NB4 (cell line): ENCODE results near the gene DUSP16.

Source experiments
- MYC ChIP-seq: IDR thresholded peaks from 2 replicates; pipeline ENCODE4 v1.6.1; 2011; ENCODE audit warnings: low read depth, low read length
- POLR2A ChIP-seq: IDR thresholded peaks from 2 replicates; pipeline ENCODE4 v1.6.1; 2011; ENCODE audit warnings: mild to moderate bottlenecking; ENCODE audit not compliant: insufficient read length; ENCODE audit errors: extremely low read depth
- TF ChIP-seq, protein P1 (sequence below): IDR thresholded peaks from one replicate; pipeline ENCODE4 v1.5.1; 2012; ENCODE audit warnings: low read depth, low read length

DNA sequence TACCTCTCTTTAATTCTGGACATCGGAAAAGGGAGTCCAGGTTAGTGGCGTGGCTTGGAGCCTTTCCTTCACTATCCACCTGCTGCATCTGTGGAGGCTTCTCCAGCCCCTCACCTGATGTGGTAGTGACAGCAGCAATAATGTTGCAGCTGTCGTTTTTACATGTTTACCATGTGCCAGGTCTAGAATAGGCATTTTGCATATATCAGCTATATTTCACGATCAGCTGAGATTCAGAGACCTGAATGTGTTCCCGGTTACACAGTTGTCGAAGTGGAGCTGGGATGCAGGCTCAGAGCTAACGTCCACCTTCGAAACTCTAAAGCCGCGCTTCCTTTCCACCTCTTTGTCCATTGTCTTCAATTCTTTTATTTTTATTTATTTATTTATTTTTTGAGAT, 114.8 kb downstream of the DUSP16 start:
- TF ChIP-seq, protein P1, sequence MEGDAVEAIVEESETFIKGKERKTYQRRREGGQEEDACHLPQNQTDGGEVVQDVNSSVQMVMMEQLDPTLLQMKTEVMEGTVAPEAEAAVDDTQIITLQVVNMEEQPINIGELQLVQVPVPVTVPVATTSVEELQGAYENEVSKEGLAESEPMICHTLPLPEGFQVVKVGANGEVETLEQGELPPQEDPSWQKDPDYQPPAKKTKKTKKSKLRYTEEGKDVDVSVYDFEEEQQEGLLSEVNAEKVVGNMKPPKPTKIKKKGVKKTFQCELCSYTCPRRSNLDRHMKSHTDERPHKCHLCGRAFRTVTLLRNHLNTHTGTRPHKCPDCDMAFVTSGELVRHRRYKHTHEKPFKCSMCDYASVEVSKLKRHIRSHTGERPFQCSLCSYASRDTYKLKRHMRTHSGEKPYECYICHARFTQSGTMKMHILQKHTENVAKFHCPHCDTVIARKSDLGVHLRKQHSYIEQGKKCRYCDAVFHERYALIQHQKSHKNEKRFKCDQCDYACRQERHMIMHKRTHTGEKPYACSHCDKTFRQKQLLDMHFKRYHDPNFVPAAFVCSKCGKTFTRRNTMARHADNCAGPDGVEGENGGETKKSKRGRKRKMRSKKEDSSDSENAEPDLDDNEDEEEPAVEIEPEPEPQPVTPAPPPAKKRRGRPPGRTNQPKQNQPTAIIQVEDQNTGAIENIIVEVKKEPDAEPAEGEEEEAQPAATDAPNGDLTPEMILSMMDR = no peak
- TF ChIP-seq POLR2A (no peak), MYC (no peak)
